GM12874 (cell line): Measurements from ENCODE around the gene PRKCB.

Experiments used
- CTCF ChIP-seq: IDR thresholded peaks from 2 replicates; pipeline ENCODE4 v1.5.1; 2011; ENCODE audit warnings: low read depth, mild to moderate bottlenecking, control low read depth, low read length, moderate library complexity; ENCODE audit not compliant: insufficient read depth

The PRKCB gene

GRCh38 chr16:24069036-24069590 is 233.3 kb downstream of the PRKCB start:
- TF ChIP-seq CTCF = no peak

- peak; percentile 75 for TF ChIP-seq CTCF
Measured at GRCh38 chr16:24070851-24071250, 235.1 kb downstream of the PRKCB start.

GRCh38 chr16:24071666-24072360 is 236.0 kb downstream of the PRKCB start:
- TF ChIP-seq CTCF = no peak

- no peak for TF ChIP-seq CTCF
Measured at GRCh38 chr16:24073321-24073720, 237.5 kb downstream of the PRKCB start.

- TF ChIP-seq CTCF = no peak
Measured at GRCh38 chr16:24074574-24074973, 238.8 kb downstream of the PRKCB start.

GRCh38 chr16:24075302-24075701 is 239.5 kb downstream of the PRKCB start:
- TF ChIP-seq CTCF = no peak

GRCh38 chr16:24075931-24076716 is 240.3 kb downstream of the PRKCB start:
- no peak for TF ChIP-seq CTCF
